GM12865 (cell line): ENCODE measurements around the gene TOX3.

Source experiments
- DNase-seq: peaks from one replicate; pipeline ENCODE4 v3.0.0; 2010; ENCODE audit warnings: low read depth
- H3K4me3 ChIP-seq: 2 replicates; pipeline ENCODE4 v1.5.1; 2011; ENCODE audit warnings: mild to moderate bottlenecking, low read depth, low read length, control low read depth
- TF ChIP-seq, protein P1 (sequence below): IDR thresholded peaks from 2 replicates; pipeline ENCODE4 v1.5.1; 2011; ENCODE audit warnings: low read length, control low read depth, low read depth, inconsistent platforms; ENCODE audit not compliant: insufficient read depth; ENCODE audit errors: missing control alignments

Gene TOX3

GRCh38 chr16:52460639-52461178 is 86.2 kb downstream of the TOX3 start:
- DNase-seq: no peak
- TF ChIP-seq, protein P1, sequence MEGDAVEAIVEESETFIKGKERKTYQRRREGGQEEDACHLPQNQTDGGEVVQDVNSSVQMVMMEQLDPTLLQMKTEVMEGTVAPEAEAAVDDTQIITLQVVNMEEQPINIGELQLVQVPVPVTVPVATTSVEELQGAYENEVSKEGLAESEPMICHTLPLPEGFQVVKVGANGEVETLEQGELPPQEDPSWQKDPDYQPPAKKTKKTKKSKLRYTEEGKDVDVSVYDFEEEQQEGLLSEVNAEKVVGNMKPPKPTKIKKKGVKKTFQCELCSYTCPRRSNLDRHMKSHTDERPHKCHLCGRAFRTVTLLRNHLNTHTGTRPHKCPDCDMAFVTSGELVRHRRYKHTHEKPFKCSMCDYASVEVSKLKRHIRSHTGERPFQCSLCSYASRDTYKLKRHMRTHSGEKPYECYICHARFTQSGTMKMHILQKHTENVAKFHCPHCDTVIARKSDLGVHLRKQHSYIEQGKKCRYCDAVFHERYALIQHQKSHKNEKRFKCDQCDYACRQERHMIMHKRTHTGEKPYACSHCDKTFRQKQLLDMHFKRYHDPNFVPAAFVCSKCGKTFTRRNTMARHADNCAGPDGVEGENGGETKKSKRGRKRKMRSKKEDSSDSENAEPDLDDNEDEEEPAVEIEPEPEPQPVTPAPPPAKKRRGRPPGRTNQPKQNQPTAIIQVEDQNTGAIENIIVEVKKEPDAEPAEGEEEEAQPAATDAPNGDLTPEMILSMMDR: no peak

GRCh38 chr16:52456368-52456767 is 90.6 kb downstream of the TOX3 start:
- no peak overlapping the region for H3K4me3 ChIP-seq
- DNase-seq: no peak
- TF ChIP-seq, protein P1: no peak

More at GRCh38 chr16:52460639-52461178, 86.2 kb downstream of the TOX3 start:
- H3K4me3 ChIP-seq: no peak overlapping the region

DNA sequence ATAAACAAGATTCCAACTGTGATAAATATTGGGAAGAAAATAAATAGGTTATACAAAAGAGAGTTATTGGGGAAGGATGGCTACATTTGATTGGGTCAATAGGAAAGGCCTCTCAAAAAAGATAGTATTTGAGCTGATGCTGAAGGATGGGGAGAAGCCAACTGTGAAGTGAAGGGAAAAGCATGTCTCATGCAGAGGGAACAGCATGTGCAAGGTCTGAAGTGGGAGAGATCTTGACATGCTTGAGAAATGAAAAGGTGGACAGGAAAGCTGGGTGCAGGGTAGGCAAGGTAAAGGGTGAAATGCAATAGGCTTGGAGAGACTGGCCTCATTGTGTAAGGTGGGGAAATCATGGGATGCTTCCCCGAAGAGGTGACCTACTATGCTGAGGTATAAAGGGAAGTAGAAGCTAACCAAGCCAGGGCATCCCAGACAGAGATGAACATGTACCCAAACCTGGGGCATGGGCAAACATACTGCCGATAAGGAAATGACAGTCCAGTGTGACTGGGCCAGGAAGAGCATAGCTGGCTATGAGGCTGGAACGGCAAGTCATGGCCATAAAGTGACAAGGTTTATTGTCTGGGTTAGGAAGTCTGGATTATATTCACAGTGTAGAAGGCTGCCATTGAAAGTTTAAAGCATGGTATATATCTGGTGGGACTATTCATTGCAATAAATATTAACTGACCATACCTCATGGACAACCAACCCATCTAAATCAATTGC is 91.2 kb downstream of the TOX3 start:
- no peak for DNase-seq
- H3K4me3 ChIP-seq: no peak overlapping the region
- TF ChIP-seq, protein P1: no peak

- no peak for DNase-seq
- TF ChIP-seq, protein P1: no peak
- H3K4me3 ChIP-seq: no peak overlapping the region
These were observed 93.3 kb downstream of the TOX3 start for GRCh38 chr16:52453644-52454043.

DNA sequence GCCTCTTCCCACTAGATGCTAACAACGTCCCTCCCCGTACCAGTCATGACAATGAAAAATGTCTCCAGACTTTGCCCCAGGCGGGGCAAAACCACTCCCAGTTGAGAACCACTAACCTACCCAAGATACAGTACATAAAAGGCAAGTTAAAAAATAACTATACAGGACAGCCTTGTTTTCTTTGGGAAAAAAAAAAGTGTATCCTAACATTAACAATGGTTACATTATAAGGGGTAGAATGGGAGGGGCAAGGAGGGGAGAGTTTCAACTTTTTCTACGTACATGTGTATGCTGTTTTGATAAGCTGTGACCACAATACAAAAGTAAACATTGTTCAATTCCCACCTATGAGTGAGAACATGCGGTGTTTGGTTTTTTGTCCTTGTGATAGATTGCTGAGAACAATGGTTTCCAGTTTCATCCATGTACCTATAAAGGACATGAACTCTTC is 94.9 kb downstream of the TOX3 start:
- no peak overlapping the region for H3K4me3 ChIP-seq
- TF ChIP-seq, protein P1: no peak
- no peak for DNase-seq

- TF ChIP-seq, protein P1: no peak
- H3K4me3 ChIP-seq: no peak overlapping the region
- no peak for DNase-seq
These were observed 96.0 kb downstream of the TOX3 start for GRCh38 chr16:52450916-52451315.

DNA sequence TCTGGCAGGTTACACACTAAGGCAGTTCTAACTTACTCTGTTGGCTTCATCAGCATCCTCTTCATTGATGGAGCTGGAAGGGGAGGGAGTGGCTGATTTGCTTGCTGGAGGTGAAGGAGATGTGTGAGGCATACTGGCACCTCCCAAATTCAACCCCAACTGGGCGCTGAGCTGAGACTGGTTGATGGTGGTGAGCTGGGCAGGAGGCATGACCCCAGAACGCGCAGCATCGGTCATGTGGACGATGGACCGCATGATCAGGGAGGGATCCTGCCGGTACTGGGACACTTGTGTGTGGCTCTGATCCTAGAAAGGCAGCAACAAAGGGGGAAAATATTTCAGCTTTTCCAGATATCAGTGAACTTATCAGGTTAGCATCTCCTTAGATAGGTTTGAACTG is 96.7 kb downstream of the TOX3 start:
- DNase-seq: no peak
- TF ChIP-seq, protein P1: no peak
- no peak overlapping the region for H3K4me3 ChIP-seq
